Measurements from ENCODE around the gene HECTD3. TPM values are rescaled to one million over a fixed set of nuclear protein-coding genes. Genes with fewer than 3 reads are reported as not detected.
A peak's percentile ranks its signal among the peaks of the same experiment; 100 is the strongest.

The HECTD3 gene
- total and polyA plus RNA-seq, 9 of the 15 experiments (the other 6 are each of a cell fraction or from before 2014, with no cell fraction given): 6.3 to 50.8 (median 18.9) TPM

DNA sequence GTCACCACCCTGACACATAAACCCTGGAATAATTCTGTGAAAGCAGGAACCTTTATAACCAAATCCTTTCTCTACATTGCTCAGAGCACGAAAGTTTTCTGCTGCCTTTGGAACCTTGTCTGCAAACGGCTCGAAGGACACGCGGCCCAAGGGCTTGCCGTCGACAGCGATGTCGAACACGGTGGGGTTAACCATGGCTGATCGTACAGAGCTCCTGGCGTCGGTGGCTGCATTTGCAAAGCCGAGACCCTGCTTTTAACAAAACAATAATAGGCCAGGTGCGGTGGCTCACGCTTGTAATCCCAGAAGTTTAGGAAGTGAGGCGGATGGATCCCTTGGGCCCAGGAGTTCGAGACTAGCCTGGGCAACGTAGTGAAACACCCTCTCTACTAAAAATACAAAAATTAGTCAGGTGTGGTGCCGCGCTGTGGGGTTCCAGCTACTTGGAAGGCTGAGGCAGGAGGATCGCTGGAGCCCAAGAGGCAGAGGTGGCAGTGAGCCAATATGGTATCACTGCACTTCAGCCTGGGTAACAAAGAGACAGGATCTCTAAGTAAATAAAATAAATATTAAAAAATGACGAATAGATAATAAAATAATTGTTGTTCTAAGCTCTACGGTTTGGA, 22.5 kb downstream of the HECTD3 start:
- Histone ChIP-seq H3K27ac (ENCODE audit: extremely low read depth, low read depth, low read length) (no peak overlapping the region), H3K36me3 (ENCODE audit: control insufficient read depth, insufficient read depth, low read length) (peaks cover 11% of the 10 kb centered on the region), H3K4me3 (no peak overlapping the region), H4K20me1 (replicated peaks; ENCODE audit: control insufficient read depth, insufficient read depth, low read length) (no peaks in the 10 kb centered on the region), H3K9me1 (ENCODE audit: control insufficient read depth, insufficient read depth, low read length) (no peaks in the 10 kb centered on the region), H3K79me2 (ENCODE audit: control insufficient read depth, insufficient read depth, low read length) (peaks cover 33% of the 10 kb centered on the region), H3K9ac (ENCODE audit: insufficient read depth in 1 of 2, low read depth in 2 of 2, low read length in 2 of 2) (0 out of 4 replicates have a peak overlapping the region, but pooled peaks of 1 of the 2 experiments have one; percentile 16), H3K4me1 (replicated peaks in 1 of 2; ENCODE audit: control insufficient read depth in 2 of 2, insufficient read depth in 2 of 2, low read length in 2 of 2) (peaks cover 10 to 15% of the 10 kb centered on the region in 2 experiments; a peak in 4 of 5 replicates), H3K4me2 (ENCODE audit: insufficient read depth, low read length) (no peak overlapping the region; the same call in 1 of the 2 replicates), H2AFZ (ENCODE audit: low read depth, low read length) (no peak overlapping the region), H3K9me3 (replicated peaks; ENCODE audit: control insufficient read depth, insufficient read depth, low read depth, low read length) (no peaks in the 10 kb centered on the region), H3K27me3 (ENCODE audit: control insufficient read depth in 2 of 2, insufficient read depth in 2 of 2, low read length in 2 of 2) (no peaks in the 10 kb centered on the region)
- 95% methylated on average over 24 of the region's 24 CpGs for WGBS (ENCODE audit: insufficient coverage, low coverage, missing lambda C conversion rate)
- FAIRE-seq: no peak
- POLR2A ChIA-PET: interaction anchor here (0.7 to 5.7 kb wide), 6 partner anchors 11 to 24 kb away, joined by 3 to 54 read pairs (median 4); partner anchors contain the start of genes HECTD3 and UROD
- in situ Hi-C loops (cut with MboI) (no loop called here), intact Hi-C loops (cut with micrococcal nuclease) (no loop called here)
- CTCF ChIA-PET (ENCODE audit: low intra/inter-chr PET ratio): no interaction called here
- DNase-seq (ENCODE audit: extremely low read depth in 1 of 4, low spot score in 3 of 4): no peak
- 0 out of 2 replicates have a peak, but pooled peaks have one; percentile 12 for TF ChIP-seq RBFOX2 (IDR thresholded peaks at IDR 0.05; ENCODE audit: low read depth, low read length)
- no peak for TF ChIP-seq GTF2F1 (IDR thresholded peaks at IDR 0.05; ENCODE audit: low read depth, low read length)
- TF ChIP-seq HDGF (IDR thresholded peaks at IDR 0.05): no peak
- TF ChIP-seq, protein P1, sequence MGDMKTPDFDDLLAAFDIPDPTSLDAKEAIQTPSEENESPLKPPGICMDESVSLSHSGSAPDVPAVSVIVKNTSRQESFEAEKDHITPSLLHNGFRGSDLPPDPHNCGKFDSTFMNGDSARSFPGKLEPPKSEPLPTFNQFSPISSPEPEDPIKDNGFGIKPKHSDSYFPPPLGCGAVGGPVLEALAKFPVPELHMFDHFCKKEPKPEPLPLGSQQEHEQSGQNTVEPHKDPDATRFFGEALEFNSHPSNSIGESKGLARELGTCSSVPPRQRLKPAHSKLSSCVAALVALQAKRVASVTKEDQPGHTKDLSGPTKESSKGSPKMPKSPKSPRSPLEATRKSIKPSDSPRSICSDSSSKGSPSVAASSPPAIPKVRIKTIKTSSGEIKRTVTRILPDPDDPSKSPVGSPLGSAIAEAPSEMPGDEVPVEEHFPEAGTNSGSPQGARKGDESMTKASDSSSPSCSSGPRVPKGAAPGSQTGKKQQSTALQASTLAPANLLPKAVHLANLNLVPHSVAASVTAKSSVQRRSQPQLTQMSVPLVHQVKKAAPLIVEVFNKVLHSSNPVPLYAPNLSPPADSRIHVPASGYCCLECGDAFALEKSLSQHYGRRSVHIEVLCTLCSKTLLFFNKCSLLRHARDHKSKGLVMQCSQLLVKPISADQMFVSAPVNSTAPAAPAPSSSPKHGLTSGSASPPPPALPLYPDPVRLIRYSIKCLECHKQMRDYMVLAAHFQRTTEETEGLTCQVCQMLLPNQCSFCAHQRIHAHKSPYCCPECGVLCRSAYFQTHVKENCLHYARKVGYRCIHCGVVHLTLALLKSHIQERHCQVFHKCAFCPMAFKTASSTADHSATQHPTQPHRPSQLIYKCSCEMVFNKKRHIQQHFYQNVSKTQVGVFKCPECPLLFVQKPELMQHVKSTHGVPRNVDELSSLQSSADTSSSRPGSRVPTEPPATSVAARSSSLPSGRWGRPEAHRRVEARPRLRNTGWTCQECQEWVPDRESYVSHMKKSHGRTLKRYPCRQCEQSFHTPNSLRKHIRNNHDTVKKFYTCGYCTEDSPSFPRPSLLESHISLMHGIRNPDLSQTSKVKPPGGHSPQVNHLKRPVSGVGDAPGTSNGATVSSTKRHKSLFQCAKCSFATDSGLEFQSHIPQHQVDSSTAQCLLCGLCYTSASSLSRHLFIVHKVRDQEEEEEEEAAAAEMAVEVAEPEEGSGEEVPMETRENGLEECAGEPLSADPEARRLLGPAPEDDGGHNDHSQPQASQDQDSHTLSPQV (IDR thresholded peaks at IDR 0.05): 0 out of 2 replicates have a peak, but pooled peaks have one; percentile 14
- TF ChIP-seq SMAD1 (IDR thresholded peaks at IDR 0.05; ENCODE audit: low read depth, low read length, partially characterized antibody): no peak
- TF ChIP-seq EHMT2 (IDR thresholded peaks at IDR 0.05): no peak
- peak; percentile 64 for TF ChIP-seq NFIC (IDR thresholded peaks at IDR 0.05)
- TF ChIP-seq, protein P2, sequence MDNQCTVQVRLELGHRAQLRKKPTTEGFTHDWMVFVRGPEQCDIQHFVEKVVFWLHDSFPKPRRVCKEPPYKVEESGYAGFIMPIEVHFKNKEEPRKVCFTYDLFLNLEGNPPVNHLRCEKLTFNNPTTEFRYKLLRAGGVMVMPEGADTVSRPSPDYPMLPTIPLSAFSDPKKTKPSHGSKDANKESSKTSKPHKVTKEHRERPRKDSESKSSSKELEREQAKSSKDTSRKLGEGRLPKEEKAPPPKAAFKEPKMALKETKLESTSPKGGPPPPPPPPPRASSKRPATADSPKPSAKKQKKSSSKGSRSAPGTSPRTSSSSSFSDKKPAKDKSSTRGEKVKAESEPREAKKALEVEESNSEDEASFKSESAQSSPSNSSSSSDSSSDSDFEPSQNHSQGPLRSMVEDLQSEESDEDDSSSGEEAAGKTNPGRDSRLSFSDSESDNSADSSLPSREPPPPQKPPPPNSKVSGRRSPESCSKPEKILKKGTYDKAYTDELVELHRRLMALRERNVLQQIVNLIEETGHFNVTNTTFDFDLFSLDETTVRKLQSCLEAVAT (IDR thresholded peaks at IDR 0.05): peak in 1 of 2 experiments; percentile 58; a peak in 2 of 4 replicates
- BruUV-seq (replicated peaks): no TSS peak
- ATAC-seq: no peak
